GM23338 (cell line): ENCODE measurements around the gene TLE1.

Experiments
- CREB1 ChIP-seq: fragments of 250-450 bp; sonication (Bioruptor Pico); IDR thresholded peaks from 2 replicates; pipeline ENCODE4 v1.5.0; 2020; ENCODE audit warnings: low read depth, mild to moderate bottlenecking, moderate library complexity
- CTCF ChIP-seq, 2 experiments: fragments of 200-600 bp in 1 of 2; sonication (generic) in 1 of 2; conservative IDR thresholded peaks; 2 replicates each; pipeline versions ENCODE4 v1.5.1 to v1.6.1; 2016 to 2017; ENCODE audit warnings: antibody characterized with exemption in 2 of 2, low read depth in 2 of 2, mild to moderate bottlenecking in 2 of 2, moderate library complexity in 1 of 2
- EZH2 ChIP-seq: fragments of 200-600 bp; sonication (generic); IDR thresholded peaks from one replicate; pipeline ENCODE4 v1.8.0; 2017; ENCODE audit warnings: antibody characterized with exemption, mild to moderate bottlenecking, low read depth; ENCODE audit not compliant: unreplicated experiment
- EZH2phosphoT487 ChIP-seq: fragments of 200-600 bp; sonication (generic); IDR thresholded peaks from one replicate; pipeline ENCODE4 v1.8.1; 2018; ENCODE audit warnings: antibody characterized with exemption; ENCODE audit not compliant: unreplicated experiment
- POLR2AphosphoS5 ChIP-seq: IDR thresholded peaks from 2 replicates; pipeline ENCODE4 v1.6.1; 2016; ENCODE audit warnings: antibody characterized with exemption, low read depth
- ZNF114 ChIP-seq: fragments of 250-450 bp; sonication (Bioruptor Pico); IDR thresholded peaks from 2 replicates; pipeline ENCODE4 v1.5.0; 2020; ENCODE audit warnings: mild to moderate bottlenecking, moderate library complexity

DNA sequence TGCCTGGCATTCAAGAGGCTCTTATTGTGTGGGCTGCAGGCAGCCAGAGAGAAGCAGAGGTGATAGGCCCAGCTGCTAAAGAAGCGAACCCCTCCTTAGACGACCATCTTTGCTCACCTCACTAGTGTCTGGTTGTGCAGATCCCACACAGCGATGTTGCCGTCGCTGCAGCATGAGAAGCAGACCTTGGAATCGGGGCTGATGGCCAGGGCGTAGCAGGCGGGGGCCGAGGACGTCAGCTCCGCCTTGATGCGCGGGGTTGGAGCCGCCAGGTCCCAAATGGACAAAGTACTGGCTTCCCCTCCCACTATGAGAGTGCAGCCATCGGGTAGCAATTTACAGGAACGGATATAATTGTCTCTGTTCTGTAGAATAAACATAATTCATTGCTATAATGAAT is 98.7 kb downstream of the TLE1 start:
- TF ChIP-seq EZH2 (no peak), POLR2AphosphoS5 (no peak), CTCF (conservative IDR thresholded peaks at IDR 0.05; ENCODE audit: low read depth in 2 of 2) (no peak), EZH2phosphoT487 (no peak), ZNF114 (no peak), CREB1 (no peak)
